KMS-11 (cell line): Measurements from ENCODE around the gene RITA1.
A peak's percentile ranks its signal among the peaks of the same experiment; 100 is the strongest.

Experiments used
- H2AFZ ChIP-seq: fragments of 200-600 bp; sonication (generic); 2 replicates; pipeline ENCODE4 v1.6.1; 2016; ENCODE audit warnings: antibody characterized with exemption, mixed run types, low read depth
- H3K27ac ChIP-seq: fragments of 200-600 bp; sonication (generic); 2 replicates; pipeline ENCODE4 v1.6.1; 2016; ENCODE audit warnings: mild to moderate bottlenecking, mixed run types
- H3K27me3 ChIP-seq: fragments of 200-600 bp; sonication (generic); 2 replicates; pipeline ENCODE4 v1.6.1; 2017; ENCODE audit warnings: mild to moderate bottlenecking, low read depth, mixed run types, moderate library complexity; ENCODE audit not compliant: insufficient read depth
- H3K36me3 ChIP-seq: fragments of 200-600 bp; sonication (generic); 2 replicates; pipeline ENCODE4 v1.6.1; 2017; ENCODE audit warnings: mild to moderate bottlenecking, mixed run types; ENCODE audit not compliant: insufficient read depth
- H3K4me1 ChIP-seq: fragments of 200-600 bp; sonication (generic); 2 replicates; pipeline ENCODE4 v1.6.1; 2016; ENCODE audit warnings: mild to moderate bottlenecking, low read depth, mixed run types; ENCODE audit not compliant: poor library complexity, severe bottlenecking
- H3K4me2 ChIP-seq: fragments of 200-600 bp; sonication (generic); 2 replicates; pipeline ENCODE4 v1.7.0; 2016; ENCODE audit warnings: mild to moderate bottlenecking, mixed run types
- H3K4me3 ChIP-seq: fragments of 200-600 bp; sonication (generic); IDR thresholded peaks from 2 replicates; pipeline ENCODE4 v1.6.1; 2017; ENCODE audit warnings: low read depth, low read length, mixed read lengths; ENCODE audit not compliant: insufficient read depth
- H3K79me2 ChIP-seq: fragments of 200-600 bp; sonication (generic); 2 replicates; pipeline ENCODE4 v1.6.1; 2016; ENCODE audit warnings: low read depth, mixed run types; ENCODE audit not compliant: insufficient read depth
- H3K9ac ChIP-seq: fragments of 200-600 bp; sonication (generic); 2 replicates; pipeline ENCODE4 v1.6.1; 2016; ENCODE audit warnings: mild to moderate bottlenecking, mixed run types
- H4K20me1 ChIP-seq: fragments of 200-600 bp; sonication (generic); 2 replicates; pipeline ENCODE4 v1.6.1; 2016; ENCODE audit warnings: mild to moderate bottlenecking, mixed run types; ENCODE audit not compliant: insufficient read depth
- CTCF ChIP-seq: fragments of 200-600 bp; sonication (generic); conservative IDR thresholded peaks from 2 replicates; pipeline ENCODE4 v1.6.1; 2017; ENCODE audit warnings: low read depth, mild to moderate bottlenecking, antibody characterized with exemption, low read length, moderate library complexity, mixed read lengths

Gene RITA1, protein sequence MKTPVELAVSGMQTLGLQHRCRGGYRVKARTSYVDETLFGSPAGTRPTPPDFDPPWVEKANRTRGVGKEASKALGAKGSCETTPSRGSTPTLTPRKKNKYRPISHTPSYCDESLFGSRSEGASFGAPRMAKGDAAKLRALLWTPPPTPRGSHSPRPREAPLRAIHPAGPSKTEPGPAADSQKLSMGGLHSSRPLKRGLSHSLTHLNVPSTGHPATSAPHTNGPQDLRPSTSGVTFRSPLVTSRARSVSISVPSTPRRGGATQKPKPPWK

DNA sequence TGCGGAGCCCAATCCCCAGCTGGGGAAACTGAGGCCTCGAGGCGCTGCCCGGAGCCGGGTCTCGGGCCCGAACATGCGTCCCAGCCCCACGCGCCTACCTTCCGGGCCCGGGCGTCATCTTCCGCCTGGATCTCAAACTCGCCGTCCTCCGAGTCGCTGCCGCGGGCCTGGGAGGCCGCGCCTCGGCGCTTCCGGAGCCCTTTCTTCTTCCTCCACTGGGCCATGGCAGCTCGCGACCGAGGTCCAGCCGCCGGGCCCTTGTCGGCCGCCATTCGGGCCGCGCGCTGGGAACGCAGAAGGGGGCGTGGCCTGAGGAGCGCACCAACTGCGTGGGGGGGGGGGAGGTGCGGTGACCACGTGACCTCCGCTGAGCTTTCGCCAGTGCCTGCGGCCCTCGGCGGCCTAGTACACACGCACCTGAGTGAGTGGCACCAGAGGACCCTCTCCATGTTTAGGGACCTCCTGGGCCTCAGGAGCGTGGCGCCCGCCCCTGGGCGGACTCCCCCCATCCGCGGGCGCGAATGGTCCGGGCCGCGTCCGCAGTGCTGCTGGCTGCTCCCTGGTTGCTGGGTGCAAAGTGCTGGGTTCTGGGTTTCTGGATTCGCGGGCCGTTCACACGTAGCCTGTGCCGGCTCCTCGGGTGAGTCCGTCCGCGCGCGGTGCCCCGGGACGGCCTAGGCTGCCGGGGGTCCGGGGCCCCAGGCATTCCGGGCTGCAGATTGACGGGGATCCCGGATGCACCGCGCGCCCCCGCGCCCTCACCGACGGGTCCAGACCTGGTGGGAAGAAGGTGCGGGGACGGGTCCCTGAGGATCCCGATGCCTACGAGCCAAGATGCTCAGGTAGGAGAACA, at the start of gene RITA1, which contains the start of gene DDX54:
Gene RITA1 (plus strand): TSS at position 542 of the 853 bp plus-strand sequence. CDS start 1,026 bp downstream, outside the sequence.
Gene DDX54 (minus strand): TSS at position 299 of the 853 bp plus-strand sequence. CDS start 27 bp downstream, at position 272.
- Histone ChIP-seq H3K27ac (peak within 1 kb of the TSS; percentile 95), H3K36me3 (no peaks in the 10 kb centered on the region), H2AFZ (peak within 1 kb of the TSS; percentile 71), H3K9ac (peak within 1 kb of the TSS; percentile 98), H3K79me2 (peaks cover 30% of the 10 kb centered on the region), H4K20me1 (no peaks in the 10 kb centered on the region), H3K4me2 (peak within 1 kb of the TSS; percentile 63), H3K27me3 (no peaks in the 10 kb centered on the region), H3K4me3 (no peak within 1 kb of the TSS), H3K4me1 (peaks cover 25% of the 10 kb centered on the region)
- no peak for TF ChIP-seq CTCF

DNA sequence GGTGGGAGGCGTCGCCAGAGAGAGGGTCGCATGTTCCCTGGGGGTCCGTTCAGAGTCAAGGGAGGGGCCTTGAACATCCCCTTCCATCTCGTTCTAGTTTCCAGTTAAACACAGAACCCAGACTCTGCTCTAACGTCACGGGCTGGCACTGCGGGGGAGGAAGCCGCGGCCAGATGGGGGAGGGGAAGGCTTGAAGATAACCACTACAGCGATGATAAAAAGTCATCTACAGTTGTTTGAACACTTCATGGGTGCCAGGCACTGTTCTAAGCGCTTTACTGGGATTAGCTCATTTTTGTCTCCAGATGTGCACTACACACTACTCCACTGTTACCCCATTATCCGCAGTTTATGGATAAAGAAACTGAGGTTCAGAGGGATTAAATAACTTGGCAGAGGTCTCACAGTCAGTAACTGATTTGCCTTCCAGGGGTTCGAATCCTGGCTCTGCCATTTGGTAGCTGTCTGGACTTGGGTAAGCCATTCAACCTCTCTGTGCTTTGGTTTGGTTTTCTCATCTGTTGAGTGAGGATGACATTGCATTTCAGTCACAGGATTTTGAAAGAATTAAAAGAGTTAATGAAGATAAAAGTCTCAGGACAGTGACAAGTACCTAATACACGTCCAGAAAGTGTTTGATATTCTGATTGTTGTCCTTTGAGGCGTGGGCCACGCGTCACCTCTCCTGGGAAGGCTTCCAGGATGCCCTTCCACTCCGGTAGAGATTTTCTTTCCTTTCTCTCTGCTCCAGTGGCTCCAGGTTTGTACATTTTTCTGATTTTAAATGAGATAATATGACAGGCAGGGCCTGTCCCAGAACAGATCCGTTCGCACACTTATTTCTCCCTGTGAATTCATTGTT, 49.2 kb upstream of the RITA1 start:
- no peaks in the 10 kb centered on the region for H4K20me1 ChIP-seq
- no peaks in the 10 kb centered on the region for H3K79me2 ChIP-seq
- no peaks in the 10 kb centered on the region for H3K27me3 ChIP-seq
- no peak overlapping the region for H3K9ac ChIP-seq
- no peak overlapping the region for H2AFZ ChIP-seq
- no peak overlapping the region for H3K4me3 ChIP-seq
- no peak overlapping the region for H3K27ac ChIP-seq
- no peak overlapping the region for H3K4me2 ChIP-seq
- TF ChIP-seq CTCF: no peak
- H3K4me1 ChIP-seq: peaks cover 14% of the 10 kb centered on the region
- no peaks in the 10 kb centered on the region for H3K36me3 ChIP-seq

DNA sequence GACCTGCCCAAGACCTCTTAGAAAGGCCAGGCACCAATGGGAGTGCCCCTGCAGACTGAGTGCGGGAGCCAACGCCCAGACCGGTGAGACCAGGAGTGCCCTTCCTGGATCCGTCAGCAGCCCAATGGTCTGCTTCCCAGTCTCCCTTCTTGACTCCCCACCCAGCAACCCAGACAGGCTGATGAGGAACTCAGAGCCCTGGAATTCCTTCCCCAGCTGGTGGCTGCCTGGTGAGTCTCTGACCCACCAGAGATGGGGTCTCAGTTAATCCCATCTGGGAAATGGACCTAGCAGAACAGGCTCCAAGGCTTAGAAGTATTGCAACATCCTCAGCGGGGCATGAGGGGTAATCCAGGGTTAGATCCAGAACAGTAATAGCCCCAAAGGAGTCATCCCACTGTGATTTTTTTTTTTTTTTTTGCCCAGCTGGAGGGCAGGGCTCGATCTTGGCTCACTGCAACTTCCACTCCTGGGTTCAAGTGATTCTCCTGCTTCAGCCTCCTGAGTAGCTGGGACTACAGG, 48.5 kb upstream of the RITA1 start:
- no peak overlapping the region for H3K4me3 ChIP-seq
- no peak overlapping the region for H3K9ac ChIP-seq
- H3K79me2 ChIP-seq: no peaks in the 10 kb centered on the region
- no peaks in the 10 kb centered on the region for H3K36me3 ChIP-seq
- H3K4me2 ChIP-seq: no peak overlapping the region
- peaks cover 14% of the 10 kb centered on the region for H3K4me1 ChIP-seq
- TF ChIP-seq CTCF: no peak
- H2AFZ ChIP-seq: no peak overlapping the region
- no peaks in the 10 kb centered on the region for H4K20me1 ChIP-seq
- no peaks in the 10 kb centered on the region for H3K27me3 ChIP-seq
- no peak overlapping the region for H3K27ac ChIP-seq
